KMS-11 (cell line): ENCODE data around the gene MICAL3.

Source experiments
- H2AFZ ChIP-seq: fragments of 200-600 bp; sonication (generic); 2 replicates; pipeline ENCODE4 v1.6.1; 2016; ENCODE audit warnings: antibody characterized with exemption, mixed run types, low read depth
- H3K27ac ChIP-seq: fragments of 200-600 bp; sonication (generic); 2 replicates; pipeline ENCODE4 v1.6.1; 2016; ENCODE audit warnings: mild to moderate bottlenecking, mixed run types
- H3K27me3 ChIP-seq: fragments of 200-600 bp; sonication (generic); 2 replicates; pipeline ENCODE4 v1.6.1; 2017; ENCODE audit warnings: mild to moderate bottlenecking, low read depth, mixed run types, moderate library complexity; ENCODE audit not compliant: insufficient read depth
- H3K36me3 ChIP-seq: fragments of 200-600 bp; sonication (generic); 2 replicates; pipeline ENCODE4 v1.6.1; 2017; ENCODE audit warnings: mild to moderate bottlenecking, mixed run types; ENCODE audit not compliant: insufficient read depth
- H3K4me1 ChIP-seq: fragments of 200-600 bp; sonication (generic); 2 replicates; pipeline ENCODE4 v1.6.1; 2016; ENCODE audit warnings: mild to moderate bottlenecking, low read depth, mixed run types; ENCODE audit not compliant: poor library complexity, severe bottlenecking
- H3K4me2 ChIP-seq: fragments of 200-600 bp; sonication (generic); 2 replicates; pipeline ENCODE4 v1.7.0; 2016; ENCODE audit warnings: mild to moderate bottlenecking, mixed run types
- H3K4me3 ChIP-seq: fragments of 200-600 bp; sonication (generic); IDR thresholded peaks from 2 replicates; pipeline ENCODE4 v1.6.1; 2017; ENCODE audit warnings: low read depth, low read length, mixed read lengths; ENCODE audit not compliant: insufficient read depth
- H3K79me2 ChIP-seq: fragments of 200-600 bp; sonication (generic); 2 replicates; pipeline ENCODE4 v1.6.1; 2016; ENCODE audit warnings: low read depth, mixed run types; ENCODE audit not compliant: insufficient read depth
- H3K9ac ChIP-seq: fragments of 200-600 bp; sonication (generic); 2 replicates; pipeline ENCODE4 v1.6.1; 2016; ENCODE audit warnings: mild to moderate bottlenecking, mixed run types
- H4K20me1 ChIP-seq: fragments of 200-600 bp; sonication (generic); 2 replicates; pipeline ENCODE4 v1.6.1; 2016; ENCODE audit warnings: mild to moderate bottlenecking, mixed run types; ENCODE audit not compliant: insufficient read depth
- CTCF ChIP-seq: fragments of 200-600 bp; sonication (generic); conservative IDR thresholded peaks from 2 replicates; pipeline ENCODE4 v1.6.1; 2017; ENCODE audit warnings: low read depth, mild to moderate bottlenecking, antibody characterized with exemption, low read length, moderate library complexity, mixed read lengths

Gene MICAL3

GRCh38 chr22:17742527-17742902, 281.8 kb downstream of the MICAL3 start:
- H3K4me3 ChIP-seq, result no peak overlapping the region
- H3K4me2 ChIP-seq, result no peak overlapping the region
- H4K20me1 ChIP-seq, result no peaks in the 10 kb centered on the region
- no peaks in the 10 kb centered on the region for H3K36me3 ChIP-seq
- peak; percentile 74 for TF ChIP-seq CTCF
- H3K4me1 ChIP-seq, result peaks cover 12% of the 10 kb centered on the region
- H2AFZ ChIP-seq, result no peak overlapping the region
- no peak overlapping the region for H3K9ac ChIP-seq
- H3K27ac ChIP-seq, result no peak overlapping the region
- no peaks in the 10 kb centered on the region for H3K27me3 ChIP-seq
- H3K79me2 ChIP-seq, result peaks cover 5% of the 10 kb centered on the region; the same call in 1 of the 2 replicates

- no peak overlapping the region for H3K4me2 ChIP-seq
Measured at GRCh38 chr22:17741866-17742526, 282.4 kb downstream of the MICAL3 start.

GRCh38 chr22:17739196-17739975, 285.0 kb downstream of the MICAL3 start:
- Histone ChIP-seq H3K79me2 (no peaks in the 10 kb centered on the region), H2AFZ (no peak overlapping the region), H3K4me1 (peaks cover 12% of the 10 kb centered on the region), H3K27ac (no peak overlapping the region), H3K36me3 (peaks cover 2% of the 10 kb centered on the region; the same call in 1 of the 2 replicates), H4K20me1 (no peaks in the 10 kb centered on the region), H3K4me3 (no peak overlapping the region), H3K4me2 (no peak overlapping the region), H3K9ac (no peak overlapping the region), H3K27me3 (no peaks in the 10 kb centered on the region)
- TF ChIP-seq CTCF, result no peak

More at GRCh38 chr22:17741866-17742526, 282.4 kb downstream of the MICAL3 start:
- no peak overlapping the region for H2AFZ ChIP-seq
- H3K4me1 ChIP-seq, result peaks cover 12% of the 10 kb centered on the region
- no peak for TF ChIP-seq CTCF
- H3K9ac ChIP-seq, result no peak overlapping the region
- H3K4me3 ChIP-seq, result no peak overlapping the region
- H4K20me1 ChIP-seq, result no peaks in the 10 kb centered on the region
- H3K36me3 ChIP-seq, result no peaks in the 10 kb centered on the region
- H3K79me2 ChIP-seq, result peaks cover under 1% of the 10 kb centered on the region; the same call in 1 of the 2 replicates
- H3K27ac ChIP-seq, result no peak overlapping the region
- no peaks in the 10 kb centered on the region for H3K27me3 ChIP-seq

GRCh38 chr22:17738386-17739128, 285.8 kb downstream of the MICAL3 start:
- H3K4me2 ChIP-seq, result no peak overlapping the region
- H3K4me1 ChIP-seq, result peaks cover 12% of the 10 kb centered on the region
- H3K79me2 ChIP-seq, result no peaks in the 10 kb centered on the region
- H3K27ac ChIP-seq, result no peak overlapping the region
- H3K27me3 ChIP-seq, result no peaks in the 10 kb centered on the region
- peaks cover 9% of the 10 kb centered on the region; the same call in 1 of the 2 replicates for H3K36me3 ChIP-seq
- no peak overlapping the region for H3K4me3 ChIP-seq
- no peak for TF ChIP-seq CTCF
- H3K9ac ChIP-seq, result no peak overlapping the region
- no peaks in the 10 kb centered on the region for H4K20me1 ChIP-seq
- H2AFZ ChIP-seq, result no peak overlapping the region
